Endothelial cell of umbilical vein (primary cell): ENCODE measurements around the gene PARD6G. TPM values are rescaled to one million over a fixed set of nuclear protein-coding genes. Genes with fewer than 3 reads are reported as not detected.

Experiments
- BruUV-seq: library from RNA; stranded (reverse); fragments of 400-500 nt; replicated peaks from 2 replicates; lab custom pipeline; 2021; lab: Mats Ljungman, UMichigan
- CTCF ChIA-PET: fragments of 300-600, 350-600 bp; sonication (Branson Sonifier 250); formaldehyde crosslinking; loops from one replicate; lab custom pipeline; 2021; ENCODE audit warnings: antibody characterized with exemption, inconsistent platforms; lab: Charles Lee
- POLR2A ChIA-PET: fragments of 300-600, 350-600 bp; sonication (Branson Sonifier 250); formaldehyde crosslinking; loops from one replicate; lab custom pipeline; 2021; ENCODE audit warnings: antibody characterized with exemption, inconsistent platforms; lab: Charles Lee
- DNase-seq: peaks from one replicate; pipeline ENCODE4 v3.0.0-alpha.2; 2011; ENCODE audit warnings: low read depth, low spot score
- FAIRE-seq: peaks from 2 replicates; lab custom pipeline; 2011; peaks lifted over from hg19 to GRCh38; lab: Jason Lieb, UNC
- H2AFZ ChIP-seq: 2 replicates; pipeline ENCODE4 v1.6.0; 2012; ENCODE audit warnings: low read depth, low read length, control low read depth, inconsistent platforms
- H3K27ac ChIP-seq: 2 replicates; pipeline ENCODE4 v1.5.1; 2011; ENCODE audit warnings: low read depth, mild to moderate bottlenecking, control low read depth, low read length, moderate library complexity; ENCODE audit not compliant: insufficient read depth
- H3K27me3 ChIP-seq, 2 experiments: 2 replicates each; pipeline versions ENCODE4 v1.6.0 to v1.6.1; 2011; ENCODE audit warnings: low read length in 2 of 2, mixed read lengths in 1 of 2; ENCODE audit not compliant: control insufficient read depth in 2 of 2, insufficient read depth in 2 of 2
- H3K36me3 ChIP-seq, 2 experiments: 2 replicates in 1 of 2; 3 replicates in 1 of 2; pipeline ENCODE4 v1.5.1; 2011; ENCODE audit warnings: low read length in 2 of 2, mild to moderate bottlenecking in 1 of 2, moderate library complexity in 1 of 2; ENCODE audit not compliant: control insufficient read depth in 2 of 2, insufficient read depth in 2 of 2; ENCODE audit errors: extremely low read depth in 1 of 2
- H3K4me1 ChIP-seq: 3 replicates; pipeline ENCODE4 v1.5.1; 2011; ENCODE audit warnings: mild to moderate bottlenecking, low read length; ENCODE audit not compliant: control insufficient read depth, insufficient read depth; ENCODE audit errors: extremely low read depth
- H3K4me2 ChIP-seq: 2 replicates; pipeline ENCODE4 v1.6.1; 2011; ENCODE audit warnings: low read length, control low read depth, mixed read lengths; ENCODE audit not compliant: insufficient read depth
- H3K4me3 ChIP-seq, 3 experiments: fragments of 200-600 bp in 1 of 3; sonication (generic), shearing (Covaris generic) in 1 of 3; replicated peaks in 1 of 3; 2 replicates each; pipeline ENCODE4 v1.5.1; 2011 to 2016; ENCODE audit warnings: control low read depth in 3 of 3, low read length in 3 of 3, mild to moderate bottlenecking in 2 of 3, inconsistent platforms in 1 of 3, low read depth in 1 of 3, moderate library complexity in 1 of 3; ENCODE audit not compliant: insufficient read depth in 1 of 3
- H3K79me2 ChIP-seq: 2 replicates; pipeline ENCODE4 v1.6.0; 2012; ENCODE audit warnings: low read length, inconsistent platforms; ENCODE audit not compliant: control insufficient read depth, insufficient read depth
- H3K9ac ChIP-seq: replicated peaks from 2 replicates; pipeline ENCODE3; 2011; ENCODE audit warnings: low read length, control low read depth; ENCODE audit not compliant: insufficient read depth; ENCODE audit errors: extremely low read depth
- H3K9me1 ChIP-seq: replicated peaks from 3 replicates; pipeline ENCODE4 v1.6.0; 2011; ENCODE audit warnings: mild to moderate bottlenecking, low read length; ENCODE audit not compliant: control insufficient read depth, insufficient read depth; ENCODE audit errors: extremely low read depth
- H3K9me3 ChIP-seq: replicated peaks from 2 replicates; pipeline ENCODE4 v1.5.1; 2012; ENCODE audit warnings: low read length, inconsistent platforms; ENCODE audit not compliant: control insufficient read depth, insufficient read depth
- H4K20me1 ChIP-seq: replicated peaks from 2 replicates; pipeline ENCODE3; 2011; ENCODE audit warnings: mild to moderate bottlenecking, low read length; ENCODE audit not compliant: control insufficient read depth, insufficient read depth; ENCODE audit errors: extremely low read depth
- CTCF ChIP-seq, 2 donors: IDR thresholded peaks; 1 replicate in 1 of 2; 2 replicates in 1 of 2; pipeline ENCODE4 v1.5.1; 2011; ENCODE audit warnings: low read length in 2 of 2, mild to moderate bottlenecking in 2 of 2, moderate library complexity in 2 of 2, control low read depth in 1 of 2, inconsistent platforms in 1 of 2, low read depth in 1 of 2; ENCODE audit not compliant: insufficient read depth in 1 of 2; ENCODE audit errors: extremely low read depth in 1 of 2
- EZH2 ChIP-seq: IDR thresholded peaks from 2 replicates; pipeline ENCODE4 v1.6.1; 2012; ENCODE audit warnings: borderline replicate concordance, low read depth, mild to moderate bottlenecking, moderate library complexity, low read length, inconsistent platforms; ENCODE audit not compliant: severe bottlenecking
- FOS ChIP-seq: IDR thresholded peaks from 2 replicates; pipeline ENCODE4 v1.6.1; 2011; ENCODE audit warnings: mild to moderate bottlenecking, low read length, moderate library complexity, borderline replicate concordance; ENCODE audit not compliant: insufficient read depth
- GATA2 ChIP-seq: IDR thresholded peaks from 2 replicates; pipeline ENCODE4 v1.7.0; 2011; ENCODE audit warnings: low read depth, mild to moderate bottlenecking, moderate library complexity, mixed read lengths, low read length; ENCODE audit not compliant: insufficient read length, insufficient read depth
- JUN ChIP-seq: IDR thresholded peaks from 2 replicates; pipeline ENCODE4 v1.6.1; 2011; ENCODE audit warnings: borderline replicate concordance, low read depth; ENCODE audit not compliant: insufficient read length, insufficient read depth
- MAX ChIP-seq: IDR thresholded peaks from 2 replicates; pipeline ENCODE4 v1.6.1; 2011; ENCODE audit not compliant: insufficient read depth, insufficient read length
- MYC ChIP-seq: IDR thresholded peaks from one replicate; pipeline ENCODE4 v1.6.1; 2011; ENCODE audit warnings: mild to moderate bottlenecking, low read depth, low read length
- POLR2A ChIP-seq: IDR thresholded peaks from 2 replicates; pipeline ENCODE4 v1.6.1; 2012; ENCODE audit warnings: low read depth, mild to moderate bottlenecking, control low read depth, low read length
- POLR2AphosphoS5 ChIP-seq: IDR thresholded peaks from 2 replicates; pipeline ENCODE4 v1.6.1; 2012; ENCODE audit warnings: low read depth, mild to moderate bottlenecking, control low read depth, low read length, moderate library complexity; ENCODE audit not compliant: insufficient read depth
- dilution Hi-C: fragments of 300-500 bp; cut with MboI; formaldehyde crosslinking; loops from one replicate; pipeline ENCODE4 v1.15.0; 2019; ENCODE audit warnings: low sequenced_read_pairs; ENCODE audit not compliant: extremely low pct_ligation_motif_present
- intact Hi-C: fragments of 100-400 bp; cut with micrococcal nuclease; formaldehyde crosslinking; loops from one replicate; pipeline ENCODE4 v1.10.0; 2022
- polyA plus RNA-seq, 4 experiments: library from polyadenylated mRNA; depleted of rRNA in 3 of 4; stranded (reverse) in 3 of 4; unstranded in 1 of 4; fragments of >200 nt; gene quantifications; 2 replicates each; pipeline versions ENCODE4 v1.2.1 to v1.2.3, GENCODE V29; 2011 to 2012; ENCODE audit warnings: missing spikeins in 1 of 4
- total RNA-seq: library from RNA; stranded (reverse); gene quantifications from 2 replicates; pipeline ENCODE4 v1.2.3, GENCODE V29; 2021

PARD6G gene
- total and polyA plus RNA-seq, 2 donors (not counting 3 experiments of a cell fraction or from before 2014, with no cell fraction given): 1.2 to 1.8 TPM

- no peak overlapping the region for H3K4me2 ChIP-seq
- no peak for TF ChIP-seq MAX
- no peak for TF ChIP-seq EZH2
- TF ChIP-seq CTCF (IDR thresholded peaks at IDR 0.05; ENCODE audit: extremely low read depth in 1 of 2, insufficient read depth in 1 of 2, low read depth in 1 of 2, low read length in 2 of 2): no peak
- no peak for TF ChIP-seq POLR2AphosphoS5
- no peak for TF ChIP-seq GATA2
- no peak for TF ChIP-seq POLR2A
- no peak for TF ChIP-seq JUN
- TF ChIP-seq MYC: no peak
- TF ChIP-seq FOS: no peak
- H3K4me1 ChIP-seq: peaks cover 4% of the 10 kb centered on the region
- ChIA-PET CTCF (interaction anchor here (1.2 to 1.6 kb wide), 3 partner anchors 80 to 93 kb away, joined by 3 to 6 read pairs (median 4); no protein-coding TSS in a partner anchor), POLR2A (no interaction called here)
- H3K36me3 ChIP-seq: no peaks in the 10 kb centered on the region
- peaks cover 11 to 16% of the 10 kb centered on the region in 2 experiments for H3K27me3 ChIP-seq
- DNase-seq (no peak), FAIRE-seq (no peak)
- H3K4me3 ChIP-seq: no peak overlapping the region
- no TSS peak for BruUV-seq
- H3K9me3 ChIP-seq: no peaks in the 10 kb centered on the region
- intact Hi-C loops: no loop called here
- no peaks in the 10 kb centered on the region for H3K79me2 ChIP-seq
- no peaks in the 10 kb centered on the region for H4K20me1 ChIP-seq
- dilution Hi-C loops: no loop called here
- H2AFZ ChIP-seq: no peak overlapping the region
- H3K27ac ChIP-seq: no peak overlapping the region
- H3K9ac ChIP-seq: no peak overlapping the region
- no peaks in the 10 kb centered on the region for H3K9me1 ChIP-seq
These were observed 3.5 kb upstream of the PARD6G start for GRCh38 chr18:80250740-80251364.
